ENCODE results near the gene PAQR5.

- no peak for TF ChIP-seq CTCF (IDR thresholded peaks at IDR 0.05; ENCODE audit: low read length)
- no peak for TF ChIP-seq EZH2 (IDR thresholded peaks at IDR 0.05; ENCODE audit: borderline replicate concordance, low read length)
Measured at GRCh38 chr15:69304182-69304545, 5.5 kb downstream of the PAQR5 start.

Data from OCI-LY1 (cell line).